HepG2 (cell line): ENCODE measurements around the gene TMEM19. TPM values are rescaled to one million over a fixed set of nuclear protein-coding genes. Genes with fewer than 3 reads are reported as not detected.

Experiments used
- ATAC-seq: fragments of 200-7000 bp; cut with Tn5 transposase; 3 replicates; pipeline ENCODE4 v1.9.1; 2020; ENCODE audit warnings: mild to moderate bottlenecking, moderate library complexity
- BruUV-seq: library from RNA; stranded (reverse); fragments of 400-500 nt; replicated peaks from 2 replicates; lab custom pipeline; 2021; lab: Mats Ljungman, UMichigan
- CTCF ChIA-PET: fragments of 300-600 bp; formaldehyde crosslinking; extraction: SDS; loops from one replicate; lab custom pipeline; 2021; ENCODE audit warnings: low total read pairs, inconsistent platforms, low intra/inter-chr PET ratio; lab: Yijun Ruan, JAX
- POLR2A ChIA-PET: fragments of 350-600 bp; sonication (Branson Sonifier 250); formaldehyde crosslinking; loops from one replicate; lab custom pipeline; 2020; ENCODE audit warnings: antibody characterized with exemption, inconsistent platforms; lab: Yijun Ruan, JAX
- DNase-seq: peaks from one replicate; pipeline ENCODE4 v3.0.0-alpha.2; 2015; ENCODE audit warnings: low spot score
- FAIRE-seq: peaks from 3 replicates; lab custom pipeline; 2011; peaks lifted over from hg19 to GRCh38; lab: Jason Lieb, UNC
- H2AFZ ChIP-seq: one replicate; pipeline ENCODE4 v1.6.1; 2011; ENCODE audit warnings: low read length, inconsistent platforms
- H3K27ac ChIP-seq: fragments of 300-600 bp; 3 replicates; pipeline ENCODE4 v1.8.0; 2011; ENCODE audit warnings: mixed run types, mild to moderate bottlenecking, mixed read lengths, low read length, inconsistent platforms; ENCODE audit not compliant: insufficient read depth; ENCODE audit errors: extremely low read length
- H3K27me3 ChIP-seq, 2 experiments: fragments of 200-600 bp in 1 of 2; 2 replicates in 1 of 2; 3 replicates in 1 of 2; pipeline versions ENCODE4 v1.6.0 to v1.8.0; 2011; ENCODE audit warnings: low read length in 2 of 2, mild to moderate bottlenecking in 2 of 2, moderate library complexity in 2 of 2, inconsistent platforms in 1 of 2; ENCODE audit not compliant: insufficient read depth in 2 of 2, control insufficient read depth in 1 of 2
- H3K36me3 ChIP-seq, 2 experiments: fragments of 200-600 bp in 1 of 2; replicated peaks in 1 of 2; 2 replicates in 1 of 2; 3 replicates in 1 of 2; pipeline versions ENCODE4 v1.5.1 to v1.8.0; 2011; ENCODE audit warnings: low read length in 2 of 2, inconsistent platforms in 1 of 2; ENCODE audit not compliant: insufficient read depth in 2 of 2, control insufficient read depth in 1 of 2
- H3K4me1 ChIP-seq: 2 replicates; pipeline ENCODE4 v1.5.1; 2012; ENCODE audit warnings: low read length, inconsistent platforms; ENCODE audit not compliant: insufficient read depth
- H3K4me2 ChIP-seq: 2 replicates; pipeline ENCODE4 v1.6.0; 2011; ENCODE audit warnings: low read depth, low read length, inconsistent platforms
- H3K4me3 ChIP-seq, 3 experiments: fragments of 200-600 bp in 1 of 3; sonication (generic), shearing (Covaris generic) in 1 of 3; replicated peaks in 1 of 3; 2 replicates each; pipeline ENCODE4 v1.5.1; 2011 to 2016; ENCODE audit warnings: low read length in 3 of 3, inconsistent platforms in 2 of 3, low read depth in 2 of 3, mild to moderate bottlenecking in 2 of 3, control low read depth in 1 of 3, mixed read lengths in 1 of 3; ENCODE audit not compliant: insufficient read depth in 1 of 3
- H3K79me2 ChIP-seq: one replicate; pipeline ENCODE4 v1.6.1; 2011; ENCODE audit warnings: low read length, inconsistent platforms; ENCODE audit not compliant: insufficient read depth
- H3K9ac ChIP-seq: 2 replicates; pipeline ENCODE4 v1.6.0; 2011; ENCODE audit warnings: mild to moderate bottlenecking, low read depth, low read length, inconsistent platforms; ENCODE audit not compliant: insufficient read depth
- H3K9me3 ChIP-seq: 2 replicates; pipeline ENCODE4 v1.5.1; 2012; ENCODE audit warnings: mild to moderate bottlenecking, low read length
- H4K20me1 ChIP-seq: 2 replicates; pipeline ENCODE4 v1.6.0; 2011; ENCODE audit warnings: inconsistent platforms, mild to moderate bottlenecking, low read length, moderate library complexity; ENCODE audit not compliant: insufficient read depth
- CEBPB ChIP-seq: IDR thresholded peaks from 2 replicates; pipeline ENCODE4 v1.6.1; 2011; ENCODE audit warnings: low read depth, low read length, improper control_type of control experiment, borderline replicate concordance
- FOXK2 ChIP-seq: fragments of 450-650 bp; IDR thresholded peaks from 2 replicates; pipeline ENCODE4 v1.6.1; 2016
- ISL2 ChIP-seq: sonication (generic); formaldehyde crosslinking; IDR thresholded peaks from 2 replicates; pipeline ENCODE4 v1.5.0; 2020; ENCODE audit warnings: missing genetic modification reagents
- PHF20 ChIP-seq: sonication (generic); formaldehyde crosslinking; IDR thresholded peaks from 2 replicates; pipeline ENCODE4 v1.5.0; 2020; ENCODE audit warnings: mild to moderate bottlenecking, missing genetic modification reagents
- REL ChIP-seq: sonication (generic); formaldehyde crosslinking; conservative IDR thresholded peaks from 2 replicates; pipeline ENCODE4 v1.8.0; 2022; ENCODE audit warnings: mild to moderate bottlenecking, missing genetic modification reagents, moderate library complexity
- RFX5 ChIP-seq: IDR thresholded peaks from 2 replicates; pipeline ENCODE4 v1.6.1; 2011; ENCODE audit warnings: low read depth, low read length, improper control_type of control experiment
- TEAD2 ChIP-seq: sonication (generic); formaldehyde crosslinking; IDR thresholded peaks from 2 replicates; pipeline ENCODE4 v1.9.0; 2021; ENCODE audit warnings: missing genetic modification reagents
- ZNF296 ChIP-seq: sonication (generic); formaldehyde crosslinking; conservative IDR thresholded peaks from 2 replicates; pipeline ENCODE4 v1.5.0; 2020; ENCODE audit warnings: mild to moderate bottlenecking, missing genetic modification reagents
- ZNF33B ChIP-seq: sonication (generic); formaldehyde crosslinking; IDR thresholded peaks from 2 replicates; pipeline ENCODE4 v1.5.1; 2020; ENCODE audit warnings: mild to moderate bottlenecking, missing genetic modification reagents
- ZNF788 ChIP-seq: sonication (generic); formaldehyde crosslinking; IDR thresholded peaks from 2 replicates; pipeline ENCODE4 v1.5.0; 2020; ENCODE audit warnings: mild to moderate bottlenecking, missing genetic modification reagents, borderline replicate concordance
- WGBS: methylation state at CpG from one replicate; pipeline ENCODE4 v1.1.6; 2017; ENCODE audit warnings: low lambda C conversion rate; 5-methylcytosine and 5-hydroxymethylcytosine counted together
- in situ Hi-C: cut with HindIII; loops from 2 replicates; pipeline ENCODE4 v1.10.0; 2017; ENCODE audit warnings: low pct_unique_long_range_greater_than_20kb; ENCODE audit not compliant: extremely low pct_ligation_motif_present
- intact Hi-C: fragments of 100-400 bp; cut with micrococcal nuclease; formaldehyde crosslinking; loops from one replicate; pipeline ENCODE4 v1.10.0; 2022; ENCODE audit not compliant: unreplicated experiment
- polyA plus RNA-seq, 8 experiments: library from polyadenylated mRNA; depleted of rRNA in 3 of 8; stranded (reverse) in 7 of 8; unstranded in 1 of 8; fragments of >200 nt; fragmentation: Illumina TruSeq in 4 of 8; extraction: Trizol in 4 of 8; gene quantifications; 2 replicates each; pipeline versions ENCODE4 v1.2.1 to v1.2.3, GENCODE V29; 2011 to 2016; ENCODE audit warnings: low read depth in 4 of 8, missing spikeins in 1 of 8, mixed read lengths in 1 of 8; ENCODE audit not compliant: insufficient read depth in 1 of 8
- total RNA-seq, 5 experiments: library from RNA; depleted of rRNA; stranded (reverse); fragments of >200 nt; fragmentation: Illumina TruSeq; extraction: Trizol; gene quantifications; 2 replicates each; pipeline ENCODE4 v1.2.3, GENCODE V29; 2016; ENCODE audit warnings: low read depth in 1 of 5
- TF ChIP-seq, protein P1 (sequence below), 2 experiments: fragments of 450-650 bp in 1 of 2; sonication (generic) in 1 of 2; formaldehyde crosslinking; IDR thresholded peaks; 2 replicates each; pipeline versions ENCODE4 v1.5.0 to v1.8.0; 2020 to 2022; ENCODE audit warnings: mild to moderate bottlenecking in 1 of 2, missing genetic modification reagents in 1 of 2
- TF ChIP-seq, protein P2 (sequence below): sonication (generic); formaldehyde crosslinking; IDR thresholded peaks from 2 replicates; pipeline ENCODE4 v1.4.0; 2020; ENCODE audit warnings: mild to moderate bottlenecking, missing genetic modification reagents
- TF ChIP-seq, protein P3 (sequence below), 2 experiments: sonication (generic) in 1 of 2; formaldehyde crosslinking in 1 of 2; IDR thresholded peaks; 2 replicates each; pipeline versions ENCODE4 v1.4.0 to v1.6.1; 2018 to 2020; ENCODE audit warnings: missing genetic modification reagents in 2 of 2, borderline replicate concordance in 1 of 2, low read depth in 1 of 2, mild to moderate bottlenecking in 1 of 2, missing biosample characterization in 1 of 2

The TMEM19 gene
- total and polyA plus RNA-seq, 2 of the 13 experiments (the other 11 are each of a cell fraction or from before 2014, with no cell fraction given): 16.9 to 22.5 TPM

DNA sequence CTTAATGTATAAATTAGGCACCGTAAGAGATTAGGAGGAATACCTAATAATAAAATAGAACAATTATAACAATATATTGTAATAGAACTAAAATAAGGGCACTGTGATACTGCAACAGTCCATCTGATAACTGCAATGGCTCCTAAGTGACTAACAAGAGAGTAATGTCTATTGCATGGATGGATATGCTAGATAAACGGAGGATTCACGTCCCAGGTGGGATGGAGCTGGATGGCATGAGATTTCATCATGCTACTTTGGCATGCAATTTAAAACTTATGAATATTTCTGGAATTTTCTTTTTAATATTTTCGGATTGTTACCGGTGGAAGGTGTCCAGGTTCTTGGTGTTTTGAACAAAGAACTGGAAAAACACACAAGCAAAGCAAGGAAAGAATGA, 2.2 kb upstream of the TMEM19 start:
- Histone ChIP-seq H3K27ac (no peak overlapping the region), H3K9me3 (no peaks in the 10 kb centered on the region), H4K20me1 (no peaks in the 10 kb centered on the region), H2AFZ (no peak overlapping the region), H3K36me3 (no peaks in the 10 kb centered on the region), H3K4me1 (peaks cover 46% of the 10 kb centered on the region), H3K4me3 (no peak overlapping the region), H3K27me3 (no peaks in the 10 kb centered on the region), H3K9ac (no peak overlapping the region), H3K4me2 (no peak overlapping the region), H3K79me2 (peaks cover 9% of the 10 kb centered on the region)
- in situ Hi-C loops (no loop called here), intact Hi-C loops (no loop called here)
- CTCF ChIA-PET: no interaction called here
- POLR2A ChIA-PET: interaction anchor here (1.0 to 3.7 kb wide), 3 partner anchors 11 to 49 kb away, joined by 3 to 78 read pairs (median 3); partner anchors contain the start of genes THAP2 and ZFC3H1
- no peak for DNase-seq
- WGBS: 78% methylated on average over 5 of the region's 5 CpGs
- ATAC-seq: no peak
- FAIRE-seq: no peak
- no TSS peak for BruUV-seq
- TF ChIP-seq ZNF33B (CRISPR knock-in tag): no peak
- no peak for TF ChIP-seq RFX5
- TF ChIP-seq PHF20: no peak
- no peak for TF ChIP-seq FOXK2
- TF ChIP-seq REL (CRISPR knock-in tag): no peak
- TF ChIP-seq, protein P1, sequence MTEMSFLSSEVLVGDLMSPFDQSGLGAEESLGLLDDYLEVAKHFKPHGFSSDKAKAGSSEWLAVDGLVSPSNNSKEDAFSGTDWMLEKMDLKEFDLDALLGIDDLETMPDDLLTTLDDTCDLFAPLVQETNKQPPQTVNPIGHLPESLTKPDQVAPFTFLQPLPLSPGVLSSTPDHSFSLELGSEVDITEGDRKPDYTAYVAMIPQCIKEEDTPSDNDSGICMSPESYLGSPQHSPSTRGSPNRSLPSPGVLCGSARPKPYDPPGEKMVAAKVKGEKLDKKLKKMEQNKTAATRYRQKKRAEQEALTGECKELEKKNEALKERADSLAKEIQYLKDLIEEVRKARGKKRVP (CRISPR knock-in tag; IDR thresholded peaks at IDR 0.05): peak in 1 of 2 experiments; percentile 72; a peak in 2 of 4 replicates
- TF ChIP-seq TEAD2 (CRISPR knock-in tag): no peak
- TF ChIP-seq, protein P2, sequence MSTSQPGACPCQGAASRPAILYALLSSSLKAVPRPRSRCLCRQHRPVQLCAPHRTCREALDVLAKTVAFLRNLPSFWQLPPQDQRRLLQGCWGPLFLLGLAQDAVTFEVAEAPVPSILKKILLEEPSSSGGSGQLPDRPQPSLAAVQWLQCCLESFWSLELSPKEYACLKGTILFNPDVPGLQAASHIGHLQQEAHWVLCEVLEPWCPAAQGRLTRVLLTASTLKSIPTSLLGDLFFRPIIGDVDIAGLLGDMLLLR (CRISPR knock-in tag): no peak
- TF ChIP-seq, protein P3, sequence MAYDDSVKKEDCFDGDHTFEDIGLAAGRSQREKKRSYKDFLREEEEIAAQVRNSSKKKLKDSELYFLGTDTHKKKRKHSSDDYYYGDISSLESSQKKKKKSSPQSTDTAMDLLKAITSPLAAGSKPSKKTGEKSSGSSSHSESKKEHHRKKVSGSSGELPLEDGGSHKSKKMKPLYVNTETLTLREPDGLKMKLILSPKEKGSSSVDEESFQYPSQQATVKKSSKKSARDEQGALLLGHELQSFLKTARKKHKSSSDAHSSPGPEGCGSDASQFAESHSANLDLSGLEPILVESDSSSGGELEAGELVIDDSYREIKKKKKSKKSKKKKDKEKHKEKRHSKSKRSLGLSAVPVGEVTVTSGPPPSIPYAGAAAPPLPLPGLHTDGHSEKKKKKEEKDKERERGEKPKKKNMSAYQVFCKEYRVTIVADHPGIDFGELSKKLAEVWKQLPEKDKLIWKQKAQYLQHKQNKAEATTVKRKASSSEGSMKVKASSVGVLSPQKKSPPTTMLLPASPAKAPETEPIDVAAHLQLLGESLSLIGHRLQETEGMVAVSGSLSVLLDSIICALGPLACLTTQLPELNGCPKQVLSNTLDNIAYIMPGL (CRISPR knock-in tag; IDR thresholded peaks at IDR 0.05; ENCODE audit: borderline replicate concordance in 1 of 2, low read depth in 1 of 2): no peak
- TF ChIP-seq ISL2: no peak
- peak; percentile 13; the same call in 1 of the 2 replicates for TF ChIP-seq CEBPB
- no peak for TF ChIP-seq ZNF296 (CRISPR knock-in tag)
- TF ChIP-seq ZNF788 (CRISPR knock-in tag): no peak
